Upper lobe of left lung (tissue), 6 donors: Measurements from ENCODE around the gene KCNJ4. TPM values are rescaled to one million over a fixed set of nuclear protein-coding genes. Genes with fewer than 3 reads are reported as not detected.
"Not testable (repeated sequence)": the region's sequence is repeated elsewhere in the genome, so short reads cannot be mapped to it uniquely, and the experiment has no call there.

Experiments
- ATAC-seq, 2 donors: fragments of 200-7000 bp; cut with Tn5 transposase; one replicate each; pipeline ENCODE4 v1.9.1; 2022; ENCODE audit warnings: mild to moderate bottlenecking in 2 of 2, moderate library complexity in 2 of 2; ENCODE audit not compliant: low FRiP score in 2 of 2
- DNase-seq, 2 donors: peaks; one replicate each; pipeline ENCODE4 v3.0.0-alpha.2; 2019 to 2020
- H3K27ac ChIP-seq, 4 donors: fragments of 200-600 bp; sonication (generic); one replicate each; pipeline ENCODE4 v1.5.1; 2016 to 2019
- H3K27me3 ChIP-seq, 4 donors: fragments of 200-600 bp; sonication (generic); one replicate each; pipeline ENCODE4 v1.5.1; 2017 to 2019
- H3K36me3 ChIP-seq, 4 donors: fragments of 200-600 bp; sonication (generic); one replicate each; pipeline ENCODE4 v1.5.1; 2016 to 2019
- H3K4me1 ChIP-seq, 4 donors: fragments of 200-600 bp; sonication (generic); one replicate each; pipeline ENCODE4 v1.5.1; 2018 to 2019
- H3K4me3 ChIP-seq, 4 donors: fragments of 200-600 bp; sonication (generic); one replicate each; pipeline ENCODE4 v1.5.1; 2017 to 2019; ENCODE audit warnings: mild to moderate bottlenecking in 2 of 4, moderate library complexity in 1 of 4
- H3K9me3 ChIP-seq, 4 donors: fragments of 200-600 bp; sonication (generic); one replicate each; pipeline ENCODE4 v1.5.1; 2018 to 2019
- EP300 ChIP-seq, 4 donors: sonication (generic); formaldehyde crosslinking; IDR thresholded peaks; one replicate each; pipeline ENCODE4 v1.5.1; 2017; ENCODE audit warnings: antibody characterized with exemption in 4 of 4, control low read depth in 2 of 4
- POLR2A ChIP-seq, 4 donors: fragments of 450-650 bp; IDR thresholded peaks; one replicate each; pipeline ENCODE4 v1.5.1; 2016 to 2017; ENCODE audit warnings: antibody characterized with exemption in 4 of 4, mild to moderate bottlenecking in 2 of 4
- POLR2AphosphoS5 ChIP-seq, 2 donors: sonication (generic); formaldehyde crosslinking; IDR thresholded peaks; one replicate each; pipeline ENCODE4 v1.5.1; 2017; ENCODE audit warnings: antibody characterized with exemption in 2 of 2
- WGBS, 2 donors: methylation state at CpG; one replicate each; pipeline ENCODE4 v1.1.5; 2017 to 2018; 5-methylcytosine and 5-hydroxymethylcytosine counted together
- total RNA-seq, 6 donors: library from RNA; depleted of rRNA in 4 of 6; stranded (reverse); fragments of >200 nt in 4 of 6; gene quantifications; one replicate each; pipeline versions ENCODE4 v1.1.0 to v1.2.1, GENCODE V29; 2016 to 2021
- TF ChIP-seq, protein P1 (sequence below), 6 experiments: fragments of 450-650 bp in 4 of 6; fragments of 200-600 bp in 2 of 6; sonication (generic) in 2 of 6; IDR thresholded peaks; one replicate each; pipeline ENCODE4 v1.5.1; 2016 to 2019; ENCODE audit warnings: antibody characterized with exemption in 6 of 6
- donor health status: DM: no; HTN: no; CAD: no; lungs with moderate emphysema.
- donor health status: DM: no; HTN: yes; CAD: no; lungs with severe emphysema.

The KCNJ4 gene
- total RNA-seq, 6 donors from 2014 or later: not detected

DNA sequence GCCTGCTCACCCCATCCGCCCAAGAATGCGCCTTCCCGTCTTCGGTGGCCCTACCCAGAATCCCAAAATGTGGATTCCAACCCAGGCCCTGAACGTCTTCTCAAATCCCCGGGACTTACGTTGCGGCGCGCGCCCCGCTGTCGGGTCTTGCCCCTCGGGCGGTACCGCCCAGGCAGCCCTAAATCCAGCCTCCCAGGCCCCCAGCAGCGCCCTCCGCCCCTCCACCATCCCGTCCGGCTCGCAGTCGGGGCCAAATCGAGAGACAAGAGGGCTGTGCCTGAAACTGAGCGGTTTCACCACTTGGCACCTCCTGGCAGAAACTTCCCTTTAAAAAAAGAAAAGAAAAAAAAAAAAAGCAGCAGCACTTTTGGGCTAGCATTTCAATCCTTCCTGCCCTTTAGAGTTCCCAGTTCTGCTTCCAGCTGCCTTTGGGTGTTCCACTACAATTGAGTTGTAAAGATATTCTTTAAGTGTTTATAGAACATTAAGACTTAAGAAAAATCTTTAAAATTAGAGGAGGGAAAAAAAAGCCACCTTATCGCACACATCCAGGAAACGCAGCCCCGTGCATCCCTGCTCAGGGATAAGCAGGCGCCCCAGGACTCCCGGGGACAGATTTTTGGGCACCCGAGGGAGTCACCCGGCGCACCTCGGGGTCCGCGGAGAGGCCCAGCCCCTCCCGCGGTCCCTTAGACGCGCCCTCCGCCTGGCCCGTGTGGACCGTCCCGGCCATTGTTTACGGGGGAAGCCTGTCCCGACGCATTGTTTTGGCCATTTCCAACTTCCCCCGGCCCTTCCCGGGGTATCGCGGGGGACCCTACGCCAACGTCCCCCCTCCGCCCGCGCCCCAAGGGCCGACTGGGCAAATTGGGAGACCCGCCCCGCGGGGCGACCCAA is 57.6 kb downstream of the KCNJ4 start:
- TF ChIP-seq POLR2A (IDR thresholded peaks at IDR 0.05) (no peak), POLR2AphosphoS5 (IDR thresholded peaks at IDR 0.05) (peak in 1 of 2 donors; percentile 37), EP300 (IDR thresholded peaks at IDR 0.05) (no peak)
- TF ChIP-seq, protein P1, sequence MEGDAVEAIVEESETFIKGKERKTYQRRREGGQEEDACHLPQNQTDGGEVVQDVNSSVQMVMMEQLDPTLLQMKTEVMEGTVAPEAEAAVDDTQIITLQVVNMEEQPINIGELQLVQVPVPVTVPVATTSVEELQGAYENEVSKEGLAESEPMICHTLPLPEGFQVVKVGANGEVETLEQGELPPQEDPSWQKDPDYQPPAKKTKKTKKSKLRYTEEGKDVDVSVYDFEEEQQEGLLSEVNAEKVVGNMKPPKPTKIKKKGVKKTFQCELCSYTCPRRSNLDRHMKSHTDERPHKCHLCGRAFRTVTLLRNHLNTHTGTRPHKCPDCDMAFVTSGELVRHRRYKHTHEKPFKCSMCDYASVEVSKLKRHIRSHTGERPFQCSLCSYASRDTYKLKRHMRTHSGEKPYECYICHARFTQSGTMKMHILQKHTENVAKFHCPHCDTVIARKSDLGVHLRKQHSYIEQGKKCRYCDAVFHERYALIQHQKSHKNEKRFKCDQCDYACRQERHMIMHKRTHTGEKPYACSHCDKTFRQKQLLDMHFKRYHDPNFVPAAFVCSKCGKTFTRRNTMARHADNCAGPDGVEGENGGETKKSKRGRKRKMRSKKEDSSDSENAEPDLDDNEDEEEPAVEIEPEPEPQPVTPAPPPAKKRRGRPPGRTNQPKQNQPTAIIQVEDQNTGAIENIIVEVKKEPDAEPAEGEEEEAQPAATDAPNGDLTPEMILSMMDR (IDR thresholded peaks at IDR 0.05): no peak
- Histone ChIP-seq H3K4me3 (peak overlapping the region; percentile 49 to 95 (median 84)), H3K4me1 (peaks cover 22 to 40% (median 26%) of the 10 kb centered on the region in 4 donors), H3K9me3 (no peaks in the 10 kb centered on the region), H3K27ac (peak overlapping the region; percentile 89 to 99 (median 95)), H3K27me3 (no peaks in the 10 kb centered on the region), H3K36me3 (no peaks in the 10 kb centered on the region)
- peak; percentile 57 to 66 for ATAC-seq
- peak; percentile 71 to 91 for DNase-seq
- WGBS, 2 donors: 5 to 8% methylated on average over 20 to 52 of the region's 60 CpGs

DNA sequence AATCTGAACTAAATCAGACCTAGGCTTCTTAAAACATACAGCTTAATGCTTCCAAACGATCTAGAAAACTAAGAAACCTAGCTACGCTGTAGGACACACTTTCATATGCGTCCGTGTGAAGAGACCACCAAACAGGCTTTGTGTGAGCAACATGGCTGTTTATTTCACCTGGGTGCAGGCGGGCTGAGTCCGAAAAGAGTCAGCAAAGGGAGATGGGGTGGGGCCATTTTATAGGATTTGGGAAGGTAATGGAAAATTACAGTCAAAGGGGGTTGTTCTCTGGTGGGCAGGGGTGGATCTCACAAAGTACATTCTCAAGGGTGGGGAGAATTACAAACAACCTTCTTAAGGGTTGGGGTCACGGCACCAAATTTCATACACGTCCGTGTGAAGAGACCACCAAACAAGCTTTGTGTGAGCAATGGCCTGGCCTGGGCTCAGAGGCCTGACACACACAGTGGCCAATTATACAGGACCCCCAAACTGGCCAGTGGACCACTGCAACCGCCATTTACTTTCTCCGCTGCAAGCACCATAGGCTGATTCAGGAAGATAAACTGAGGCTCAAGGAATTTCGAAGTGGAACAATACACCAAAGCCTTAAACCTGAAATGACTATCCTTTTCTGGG is 58.4 kb downstream of the KCNJ4 start:
- not testable (repeated sequence) for H3K36me3 ChIP-seq, H3K27me3 ChIP-seq, DNase-seq, H3K9me3 ChIP-seq, ATAC-seq
- H3K4me1 ChIP-seq: peaks cover 22 to 45% (median 26%) of the 10 kb centered on the region in 4 donors
- peak overlapping the region; percentile 89 to 99 (median 95) for H3K27ac ChIP-seq
- peak overlapping the region in 3 of 4 donors; percentile 78 to 95 (median 89) for H3K4me3 ChIP-seq
- WGBS, 2 donors: 80 to 86% methylated on average over 11 to 12 of the region's 12 CpGs

DNA sequence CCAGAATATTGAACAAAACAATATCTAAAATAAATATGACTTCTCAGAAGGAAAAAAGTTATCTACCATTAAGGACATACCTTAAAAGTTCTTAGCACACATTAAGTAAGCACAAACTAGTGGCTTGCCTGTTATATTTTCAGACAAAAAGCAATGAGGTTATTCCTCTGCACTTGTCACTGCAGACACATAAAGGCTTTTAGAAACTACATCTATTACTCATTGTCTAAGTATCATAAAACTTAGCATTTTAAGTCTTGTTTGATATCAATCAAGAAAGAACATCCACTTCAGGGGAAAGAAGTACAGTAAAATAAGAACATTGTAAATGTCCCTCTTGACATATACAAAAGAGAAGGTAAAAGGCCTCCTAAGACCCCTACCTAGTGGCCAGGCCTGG is 59.1 kb downstream of the KCNJ4 start:
- not testable (repeated sequence) for DNase-seq, H3K27me3 ChIP-seq, ATAC-seq, H3K4me3 ChIP-seq, H3K9me3 ChIP-seq, H3K36me3 ChIP-seq
- Histone ChIP-seq H3K27ac (peak overlapping the region in 2 of 4 donors; percentile 42 to 99), H3K4me1 (peaks cover 22 to 39% (median 26%) of the 10 kb centered on the region in 4 donors)

DNA sequence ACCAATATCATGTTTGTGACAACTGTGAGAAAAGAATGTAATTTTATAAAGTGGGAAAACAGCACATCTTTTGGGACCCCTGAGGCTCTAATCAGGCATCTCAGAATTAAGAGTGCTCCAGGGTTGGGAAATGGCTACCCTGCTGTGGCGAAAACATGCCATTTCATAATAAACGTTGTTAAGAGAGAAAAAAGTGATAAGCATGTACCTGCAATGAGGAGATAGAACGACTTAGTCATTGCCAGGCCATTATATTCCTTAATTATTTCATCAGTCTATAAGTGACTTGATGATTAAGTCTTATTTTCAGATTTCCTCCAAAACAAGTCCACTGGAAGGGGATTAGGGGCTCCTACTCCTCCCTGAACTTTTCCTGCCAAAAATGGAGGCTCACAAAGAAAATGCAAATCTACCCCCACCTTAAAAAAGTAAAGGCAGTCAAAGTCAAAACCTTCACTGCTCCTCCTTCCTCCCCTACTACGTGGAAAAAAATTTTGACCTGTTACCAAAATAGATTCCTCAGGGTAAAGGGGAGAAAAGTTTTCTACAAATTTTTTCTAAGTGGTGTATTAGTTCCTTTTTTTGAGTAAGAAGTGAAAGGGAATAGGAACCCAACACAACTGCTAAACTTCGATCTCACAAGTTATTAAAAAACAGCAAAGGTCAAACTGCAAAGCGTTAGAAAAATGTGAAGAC is 59.9 kb downstream of the KCNJ4 start:
- H3K9me3 ChIP-seq, H3K27me3 ChIP-seq, DNase-seq, H3K36me3 ChIP-seq, H3K4me3 ChIP-seq, ATAC-seq: not testable (repeated sequence)
- Histone ChIP-seq H3K27ac (peak overlapping the region in 3 of 4 donors; percentile 21 to 99 (median 42)), H3K4me1 (peaks cover 22 to 43% (median 25%) of the 10 kb centered on the region in 4 donors)
- 26 to 42% methylated on average over 6 of the region's 6 CpGs for WGBS, 2 donors

DNA sequence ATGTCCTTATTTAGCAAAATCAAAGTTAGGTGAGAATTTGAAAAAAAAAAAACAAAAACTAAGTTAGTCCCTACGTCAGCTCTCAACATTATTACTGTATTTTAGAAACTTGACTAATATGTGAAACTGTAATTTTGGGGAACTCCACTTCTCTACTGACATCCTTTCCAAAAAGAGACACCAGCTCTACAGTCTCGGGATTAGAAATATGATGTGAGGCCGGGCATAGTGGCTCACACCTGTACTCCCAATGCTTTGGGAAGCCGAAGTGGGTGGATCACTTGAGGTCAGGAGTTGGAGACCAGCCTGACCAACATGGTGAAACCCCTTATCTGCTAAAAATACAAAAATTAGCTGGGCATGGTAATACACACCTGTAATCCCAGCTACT is 65.6 kb downstream of the KCNJ4 start:
- not testable (repeated sequence) for H3K27me3 ChIP-seq, H3K27ac ChIP-seq, H3K9me3 ChIP-seq, DNase-seq, H3K36me3 ChIP-seq, H3K4me3 ChIP-seq, ATAC-seq
- WGBS, 2 donors: 67 to 71% methylated on average over 4 of the region's 4 CpGs
- peaks cover 0 to 20% (median 3%) of the 10 kb centered on the region in 4 donors for H3K4me1 ChIP-seq

DNA sequence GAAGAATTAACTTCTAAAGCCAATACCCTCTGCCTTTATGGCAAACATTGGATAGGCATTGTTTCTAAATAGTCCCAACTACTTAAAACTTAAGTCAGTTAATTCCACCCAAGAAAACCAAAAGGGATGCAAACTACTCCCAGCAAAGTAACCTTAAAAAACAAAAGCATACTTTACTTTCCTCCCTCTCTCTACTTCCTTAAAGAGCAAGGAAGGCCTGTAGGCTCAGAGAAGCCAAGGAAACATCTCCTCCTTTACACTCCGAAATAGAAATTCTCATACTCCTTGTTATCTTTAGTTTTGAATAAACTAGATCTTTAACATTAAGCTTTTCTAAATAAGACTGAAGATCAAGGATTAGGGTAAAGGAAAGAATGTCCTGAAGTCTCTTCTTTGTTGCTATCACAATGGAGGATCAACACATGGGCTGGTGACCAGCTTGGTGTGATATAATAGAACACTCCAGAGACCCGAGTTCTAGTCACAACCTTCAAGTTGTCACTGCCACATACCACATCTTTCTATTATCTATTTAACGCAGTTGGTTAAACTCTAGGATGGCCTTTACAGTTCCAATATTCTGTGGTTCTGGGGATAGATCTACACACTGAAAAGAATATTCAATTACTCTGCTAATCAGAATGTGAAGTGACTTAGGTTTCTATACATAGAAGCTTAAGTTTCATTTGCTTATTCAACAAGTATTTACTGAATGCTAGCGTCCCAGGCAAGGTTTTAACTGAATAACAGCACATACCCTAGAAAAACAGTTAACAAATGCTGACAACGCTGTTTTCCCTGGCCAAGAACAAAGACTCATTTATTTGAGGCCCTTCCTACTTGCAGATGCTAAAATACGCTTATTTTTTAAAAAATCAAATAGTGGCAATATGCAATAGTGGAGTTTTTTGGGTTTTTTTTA is 66.2 kb downstream of the KCNJ4 start:
- not testable (repeated sequence) for H3K27ac ChIP-seq, ATAC-seq, H3K9me3 ChIP-seq, H3K4me3 ChIP-seq, DNase-seq, H3K36me3 ChIP-seq, H3K27me3 ChIP-seq
- H3K4me1 ChIP-seq: peaks cover 0 to 20% (median 2%) of the 10 kb centered on the region in 4 donors
- 71 to 79% methylated on average over 6 of the region's 6 CpGs for WGBS, 2 donors

DNA sequence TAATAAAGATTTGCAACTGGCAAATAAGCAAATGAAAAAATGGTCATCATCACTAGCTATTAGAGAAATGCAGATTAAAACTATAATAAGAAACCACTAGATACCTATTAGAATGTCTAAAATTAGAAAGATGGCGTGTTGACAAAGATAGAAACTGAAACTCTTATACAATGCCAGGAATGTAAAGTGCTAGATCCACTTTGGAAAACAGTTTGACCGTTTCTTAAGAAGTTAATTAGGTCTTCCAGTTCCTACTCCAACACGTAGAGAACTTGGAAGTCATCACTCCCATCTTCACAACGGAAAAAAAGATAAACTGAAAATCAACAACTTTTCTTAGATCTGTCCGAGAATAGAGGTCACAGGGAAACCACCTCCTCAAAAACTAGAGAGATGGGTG is 68.1 kb downstream of the KCNJ4 start:
- H3K4me1 ChIP-seq: peaks cover 0 to 14% (median 1%) of the 10 kb centered on the region in 4 donors
- not testable (repeated sequence) for H3K9me3 ChIP-seq, H3K4me3 ChIP-seq, H3K27ac ChIP-seq, H3K27me3 ChIP-seq, ATAC-seq, H3K36me3 ChIP-seq, DNase-seq
- 33% methylated on average over 5 of the region's 5 CpGs for WGBS, 2 donors
